IPS-18a (cell line): ENCODE data around the gene MISP.

ENCODE experiments used
- H3K27ac ChIP-seq: one replicate; pipeline ENCODE4 v1.5.1; 2013; ENCODE audit warnings: low read length
- H3K27me3 ChIP-seq: one replicate; pipeline ENCODE4 v1.6.1; 2013; ENCODE audit warnings: mild to moderate bottlenecking, low read length; ENCODE audit not compliant: control insufficient read depth, insufficient read depth
- H3K36me3 ChIP-seq: one replicate; pipeline ENCODE4 v1.6.1; 2013; ENCODE audit warnings: low read depth, low read length; ENCODE audit not compliant: control insufficient read depth
- H3K4me1 ChIP-seq: one replicate; pipeline ENCODE4 v1.6.1; 2013; ENCODE audit warnings: low read depth, low read length; ENCODE audit not compliant: control insufficient read depth
- H3K4me3 ChIP-seq: one replicate; pipeline ENCODE4 v1.5.1; 2013; ENCODE audit warnings: low read length
- H3K9ac ChIP-seq: one replicate; pipeline ENCODE4 v1.6.1; 2013; ENCODE audit warnings: mild to moderate bottlenecking, low read length, moderate library complexity
- H3K9me3 ChIP-seq: one replicate; pipeline ENCODE4 v1.6.1; 2013; ENCODE audit warnings: low read depth, low read length; ENCODE audit not compliant: control insufficient read depth

MISP gene

GRCh38 chr19:812049-812746, 61.3 kb downstream of the MISP start:
- no peak overlapping the region for H3K9ac ChIP-seq
- H3K9me3 ChIP-seq, result no peaks in the 10 kb centered on the region
- H3K4me1 ChIP-seq, result no peaks in the 10 kb centered on the region
- no peak overlapping the region for H3K4me3 ChIP-seq
- H3K27ac ChIP-seq, result no peak overlapping the region
- H3K27me3 ChIP-seq, result no peaks in the 10 kb centered on the region
- peaks cover 49% of the 10 kb centered on the region for H3K36me3 ChIP-seq

GRCh38 chr19:812747-813218, 61.9 kb downstream of the MISP start:
- Histone ChIP-seq H3K9ac (no peak overlapping the region), H3K4me3 (no peak overlapping the region), H3K9me3 (no peaks in the 10 kb centered on the region), H3K36me3 (peaks cover 43% of the 10 kb centered on the region), H3K4me1 (no peaks in the 10 kb centered on the region), H3K27ac (no peak overlapping the region), H3K27me3 (no peaks in the 10 kb centered on the region)

GRCh38 chr19:813219-814151, 62.6 kb downstream of the MISP start:
- no peak overlapping the region for H3K4me3 ChIP-seq
- H3K9ac ChIP-seq, result no peak overlapping the region
- H3K27ac ChIP-seq, result no peak overlapping the region
- H3K4me1 ChIP-seq, result no peaks in the 10 kb centered on the region
- H3K9me3 ChIP-seq, result no peaks in the 10 kb centered on the region
- H3K27me3 ChIP-seq, result no peaks in the 10 kb centered on the region
- H3K36me3 ChIP-seq, result peaks cover 38% of the 10 kb centered on the region
